Uterus (tissue), 4 donors: ENCODE data around the gene RNF146. TPM values are rescaled to one million over a fixed set of nuclear protein-coding genes. Genes with fewer than 3 reads are reported as not detected.

ENCODE experiments used
- DNase-seq, 2 donors: peaks; one replicate each; pipeline ENCODE4 v3.0.0-alpha.2; 2019 to 2020
- H3K27ac ChIP-seq, 2 donors: fragments of 200-600 bp; sonication (generic); 1 replicate in 1 of 2; 2 replicates in 1 of 2; pipeline ENCODE4 v1.5.1; 2016 to 2018
- H3K27me3 ChIP-seq, 2 donors: fragments of 200-600 bp; sonication (generic); one replicate each; pipeline ENCODE4 v1.5.1; 2018 to 2019; ENCODE audit warnings: control low read depth in 1 of 2
- H3K36me3 ChIP-seq, 2 donors: fragments of 200-600 bp; sonication (generic); one replicate each; pipeline ENCODE4 v1.5.1; 2019; ENCODE audit warnings: control low read depth in 1 of 2
- H3K4me1 ChIP-seq, 2 donors: fragments of 200-600 bp; sonication (generic); one replicate each; pipeline ENCODE4 v1.5.1; 2018 to 2019; ENCODE audit warnings: control low read depth in 1 of 2
- H3K4me3 ChIP-seq, 2 donors: fragments of 200-600 bp; sonication (generic); 1 replicate in 1 of 2; 2 replicates in 1 of 2; pipeline ENCODE4 v1.5.1; 2018 to 2019; ENCODE audit warnings: mild to moderate bottlenecking in 1 of 2
- H3K9me3 ChIP-seq, 2 donors: fragments of 200-600 bp; sonication (generic); one replicate each; pipeline ENCODE4 v1.5.1; 2019; ENCODE audit warnings: control low read depth in 1 of 2
- POLR2A ChIP-seq, 2 donors: fragments of 450-650 bp; IDR thresholded peaks; one replicate each; pipeline ENCODE4 v1.6.1; 2016; ENCODE audit warnings: antibody characterized with exemption in 2 of 2, mild to moderate bottlenecking in 1 of 2, moderate library complexity in 1 of 2
- intact Hi-C: fragments of 100-400 bp; cut with DNase I; formaldehyde crosslinking; loops from one replicate; pipeline ENCODE4 v1.15.1; 2023; ENCODE audit warnings: low total_unique reads
- total RNA-seq, 4 donors: library from RNA; depleted of rRNA in 3 of 4; stranded (reverse); fragments of >200 nt in 3 of 4; gene quantifications; one replicate each; pipeline versions ENCODE4 v1.1.0 to v1.2.4, GENCODE V29; 2014 to 2023
- TF ChIP-seq, protein P1 (sequence below), 4 experiments: fragments of 200-600 bp in 2 of 4; fragments of 450-650 bp in 2 of 4; sonication (generic) in 2 of 4; IDR thresholded peaks; one replicate each; pipeline ENCODE4 v1.5.1; 2016 to 2019; ENCODE audit warnings: antibody characterized with exemption in 4 of 4, mild to moderate bottlenecking in 2 of 4, moderate library complexity in 1 of 4
- donor health status: DM: yes; HTN: yes; CAD: no.

The RNF146 gene
- total RNA-seq, 4 donors from 2014 or later, result 25.9 to 102 (median 57.9) TPM

DNA sequence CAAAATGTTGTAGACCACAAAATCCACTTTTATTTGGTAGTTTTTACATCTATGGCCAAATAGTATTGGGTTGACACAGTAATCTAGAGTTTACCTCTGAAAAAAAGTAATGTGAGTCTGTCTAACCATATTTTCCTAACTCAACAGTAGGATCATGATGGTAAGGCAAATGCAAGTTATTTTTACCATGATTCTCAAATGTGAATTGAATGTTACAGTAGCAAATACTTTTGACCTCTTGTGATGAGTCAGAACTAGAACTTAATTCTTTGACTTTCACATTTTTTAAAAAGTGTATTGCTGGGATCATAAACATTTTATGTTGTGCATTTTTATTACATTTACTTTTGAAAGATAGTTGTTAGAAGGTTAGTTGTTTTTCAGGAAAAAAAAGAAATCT, 22.0 kb downstream of the RNF146 start:
- no peaks in the 10 kb centered on the region for H3K4me1 ChIP-seq
- no peaks in the 10 kb centered on the region for H3K36me3 ChIP-seq
- no peak overlapping the region for H3K4me3 ChIP-seq
- no peak overlapping the region for H3K27ac ChIP-seq
- intact Hi-C loops, result no loop called here
- H3K27me3 ChIP-seq, result no peaks in the 10 kb centered on the region
- DNase-seq, result no peak
- TF ChIP-seq POLR2A (IDR thresholded peaks at IDR 0.05), result no peak
- H3K9me3 ChIP-seq, result no peaks in the 10 kb centered on the region

DNA sequence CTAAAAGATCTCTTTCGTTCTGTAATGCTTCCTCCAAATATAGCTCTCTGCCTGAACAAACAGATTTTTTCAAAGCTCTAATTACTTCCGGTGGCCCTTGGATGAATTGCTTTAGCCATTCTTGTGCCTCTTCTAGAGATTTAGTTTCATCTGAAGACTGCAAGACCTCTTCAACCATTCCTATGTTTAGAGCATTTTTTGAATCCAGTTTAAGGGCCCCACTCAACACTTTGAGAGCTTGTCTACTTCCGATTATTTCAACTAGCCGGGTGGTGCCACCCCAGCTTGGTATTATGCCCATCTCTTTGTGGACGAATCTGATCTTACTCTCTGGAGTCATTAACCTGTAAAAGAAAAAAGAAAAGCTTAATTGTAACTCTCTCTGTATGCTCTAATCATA, 23.3 kb downstream of the RNF146 start:
- Histone ChIP-seq H3K27ac (no peak overlapping the region), H3K9me3 (no peaks in the 10 kb centered on the region), H3K36me3 (no peaks in the 10 kb centered on the region), H3K4me1 (no peaks in the 10 kb centered on the region), H3K4me3 (no peak overlapping the region), H3K27me3 (no peaks in the 10 kb centered on the region)
- no peak for DNase-seq
- TF ChIP-seq, protein P1, sequence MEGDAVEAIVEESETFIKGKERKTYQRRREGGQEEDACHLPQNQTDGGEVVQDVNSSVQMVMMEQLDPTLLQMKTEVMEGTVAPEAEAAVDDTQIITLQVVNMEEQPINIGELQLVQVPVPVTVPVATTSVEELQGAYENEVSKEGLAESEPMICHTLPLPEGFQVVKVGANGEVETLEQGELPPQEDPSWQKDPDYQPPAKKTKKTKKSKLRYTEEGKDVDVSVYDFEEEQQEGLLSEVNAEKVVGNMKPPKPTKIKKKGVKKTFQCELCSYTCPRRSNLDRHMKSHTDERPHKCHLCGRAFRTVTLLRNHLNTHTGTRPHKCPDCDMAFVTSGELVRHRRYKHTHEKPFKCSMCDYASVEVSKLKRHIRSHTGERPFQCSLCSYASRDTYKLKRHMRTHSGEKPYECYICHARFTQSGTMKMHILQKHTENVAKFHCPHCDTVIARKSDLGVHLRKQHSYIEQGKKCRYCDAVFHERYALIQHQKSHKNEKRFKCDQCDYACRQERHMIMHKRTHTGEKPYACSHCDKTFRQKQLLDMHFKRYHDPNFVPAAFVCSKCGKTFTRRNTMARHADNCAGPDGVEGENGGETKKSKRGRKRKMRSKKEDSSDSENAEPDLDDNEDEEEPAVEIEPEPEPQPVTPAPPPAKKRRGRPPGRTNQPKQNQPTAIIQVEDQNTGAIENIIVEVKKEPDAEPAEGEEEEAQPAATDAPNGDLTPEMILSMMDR (IDR thresholded peaks at IDR 0.05), result no peak
- no peak for TF ChIP-seq POLR2A (IDR thresholded peaks at IDR 0.05)
- intact Hi-C loops, result no loop called here

DNA sequence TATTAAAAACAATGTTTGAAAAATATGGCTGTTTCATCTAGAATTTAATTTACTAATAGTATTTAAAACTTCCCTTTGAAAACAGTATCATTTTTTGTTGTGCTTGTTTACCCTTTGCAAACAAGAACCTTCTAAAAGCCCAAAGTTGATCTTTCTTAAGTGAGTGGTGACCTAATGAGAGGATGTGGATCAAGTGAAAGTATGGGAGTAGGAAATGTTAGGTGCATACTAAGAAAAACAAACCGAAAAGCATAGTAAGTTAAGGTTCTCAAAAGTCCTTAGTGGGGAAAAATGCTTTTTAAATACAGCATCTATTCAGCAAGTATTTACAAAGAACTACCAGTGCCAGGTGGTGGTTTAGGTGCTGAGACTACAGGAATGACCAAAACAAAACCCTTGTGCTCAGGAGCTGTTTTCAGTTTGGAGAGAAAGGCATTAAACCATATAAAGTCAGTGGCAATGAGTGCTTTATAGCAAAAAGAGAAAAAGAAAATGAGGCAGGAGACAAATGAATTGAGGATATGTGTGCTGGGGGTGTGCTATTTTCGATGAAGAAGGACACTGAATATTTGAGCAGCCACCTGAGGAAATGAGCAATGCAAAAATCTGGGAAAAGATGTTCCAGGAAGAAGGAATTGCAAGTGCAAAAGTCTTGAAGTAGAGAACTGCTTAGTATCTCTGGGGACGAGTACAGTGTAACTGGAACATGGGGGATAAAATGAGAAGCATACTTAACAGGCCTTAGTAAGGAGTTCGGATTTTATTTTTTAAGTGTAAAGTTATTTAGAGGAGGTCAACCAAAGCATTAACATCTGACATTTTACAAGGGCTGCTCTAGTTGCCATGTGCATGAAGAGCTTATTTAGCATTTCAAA, 24.0 kb downstream of the RNF146 start:
- no peaks in the 10 kb centered on the region for H3K9me3 ChIP-seq
- no peaks in the 10 kb centered on the region for H3K4me1 ChIP-seq
- H3K27ac ChIP-seq, result no peak overlapping the region
- H3K27me3 ChIP-seq, result no peaks in the 10 kb centered on the region
- TF ChIP-seq, protein P1 (IDR thresholded peaks at IDR 0.05), result no peak
- TF ChIP-seq POLR2A (IDR thresholded peaks at IDR 0.05), result no peak
- intact Hi-C loops, result no loop called here
- no peak overlapping the region for H3K4me3 ChIP-seq
- H3K36me3 ChIP-seq, result no peaks in the 10 kb centered on the region
- DNase-seq, result no peak

DNA sequence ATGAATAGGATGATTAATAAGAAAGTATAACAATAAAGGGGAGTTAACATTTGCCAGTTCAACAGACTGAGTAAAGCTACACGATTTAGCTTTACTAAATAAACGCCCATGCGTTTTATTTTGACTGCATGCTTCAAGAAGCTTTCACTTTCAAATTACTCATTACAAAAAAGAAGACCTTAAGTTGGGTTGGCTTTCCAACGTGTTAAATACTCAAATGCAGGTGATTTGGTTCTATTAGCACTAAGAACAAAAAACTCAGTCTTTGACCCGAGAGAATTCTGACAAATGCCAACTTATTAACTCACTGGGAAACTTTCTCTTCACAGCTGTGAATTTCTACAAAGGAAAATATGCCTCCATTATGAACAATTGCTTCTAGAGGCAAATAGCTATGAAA, 24.8 kb downstream of the RNF146 start:
- H3K27ac ChIP-seq, result no peak overlapping the region

DNA sequence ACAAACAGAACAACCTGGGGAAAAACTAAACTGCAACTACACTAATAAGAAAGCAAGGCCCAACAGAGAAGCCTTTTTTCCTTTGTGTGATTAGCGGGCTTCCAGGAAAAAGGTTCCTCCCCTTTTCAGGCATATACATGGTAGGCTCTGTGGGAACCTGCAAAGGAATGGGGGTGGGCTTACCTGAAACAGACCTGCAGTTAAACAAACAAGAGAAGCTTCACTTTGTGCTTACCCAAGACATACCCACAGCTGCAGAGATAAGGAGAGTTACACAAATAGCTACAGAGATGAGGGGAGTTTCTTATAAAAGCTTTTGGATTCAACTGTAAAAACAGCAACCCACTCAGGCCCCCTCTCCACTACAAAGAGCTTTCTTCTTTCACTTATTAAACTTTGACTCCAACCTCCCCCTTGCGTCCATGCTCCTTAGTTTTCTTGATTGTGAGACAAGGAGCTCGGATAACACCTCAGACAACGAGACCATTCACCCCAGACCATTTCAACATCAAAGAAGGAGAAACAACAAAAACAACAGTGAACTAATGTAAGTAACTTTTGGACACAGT, 30.9 kb downstream of the RNF146 start:
- Histone ChIP-seq H3K36me3 (no peaks in the 10 kb centered on the region), H3K4me3 (no peak overlapping the region), H3K27ac (no peak overlapping the region), H3K4me1 (no peaks in the 10 kb centered on the region), H3K9me3 (no peaks in the 10 kb centered on the region), H3K27me3 (no peaks in the 10 kb centered on the region)
- DNase-seq, result no peak
- no peak for TF ChIP-seq POLR2A (IDR thresholded peaks at IDR 0.05)
- TF ChIP-seq, protein P1 (IDR thresholded peaks at IDR 0.05), result no peak
- intact Hi-C loops, result no loop called here

More for the DNA sequence above, 24.8 kb downstream of the RNF146 start:
- no peak for DNase-seq
- TF ChIP-seq, protein P1 (IDR thresholded peaks at IDR 0.05), result no peak
- TF ChIP-seq POLR2A (IDR thresholded peaks at IDR 0.05), result no peak
- Histone ChIP-seq H3K4me1 (no peaks in the 10 kb centered on the region), H3K27me3 (no peaks in the 10 kb centered on the region), H3K9me3 (no peaks in the 10 kb centered on the region), H3K4me3 (no peak overlapping the region), H3K36me3 (no peaks in the 10 kb centered on the region)
- intact Hi-C loops, result no loop called here
